ENCODE data around the gene GPX2. TPM values are rescaled to one million over a fixed set of nuclear protein-coding genes. Genes with fewer than 3 reads are reported as not detected.

GPX2 gene
- total and polyA plus RNA-seq, 2 of the 4 experiments (the other 2 are of a cell fraction) = not detected

- Histone ChIP-seq H3K23ac (ENCODE audit: low read depth, low read length) (no peak overlapping the region), H3K4me2 (ENCODE audit: low read depth, low read length) (no peak overlapping the region), H2BK120ac (ENCODE audit: low read depth, low read length) (no peak overlapping the region), H3K9ac (ENCODE audit: low read depth, low read length) (no peak overlapping the region), H4K8ac (ENCODE audit: low read depth in 2 of 2, low read length in 2 of 2) (no peak overlapping the region), H4K5ac (ENCODE audit: low read depth, low read length) (no peak overlapping the region), H3K36me3 (ENCODE audit: control insufficient read depth, insufficient read depth, low read length) (peaks cover 20% of the 10 kb centered on the region), H4K91ac (ENCODE audit: insufficient read depth, low read depth, low read length) (no peak overlapping the region), H3K4me3 (ENCODE audit: insufficient read depth, low read depth, low read length) (no peak overlapping the region), H2AK9ac (replicated peaks; ENCODE audit: low read depth, low read length, poor library complexity) (no peak overlapping the region), H3K27ac (ENCODE audit: insufficient read depth, low read length) (no peak overlapping the region), H3K4ac (ENCODE audit: low read depth, low read length) (no peak overlapping the region), H2BK20ac (ENCODE audit: low read depth, low read length) (no peak overlapping the region), H2BK15ac (ENCODE audit: low read depth, low read length) (no peak overlapping the region), H4K20me1 (ENCODE audit: insufficient read depth, low read length) (no peaks in the 10 kb centered on the region), H3K14ac (replicated peaks; ENCODE audit: low read depth, low read length) (no peak overlapping the region), H3K56ac (ENCODE audit: extremely low read depth, insufficient read depth, low read length) (no peak overlapping the region), H3K18ac (ENCODE audit: low read depth, low read length) (no peak overlapping the region), H3K4me1 (ENCODE audit: control insufficient read depth, insufficient read depth, low read length) (no peaks in the 10 kb centered on the region), H3K27me3 (ENCODE audit: control insufficient read depth, insufficient read depth, low read length) (no peaks in the 10 kb centered on the region), H2AK5ac (ENCODE audit: low read depth, low read length) (no peak overlapping the region), H2AFZ (replicated peaks; ENCODE audit: low read length, poor library complexity) (no peak overlapping the region), H3K9me1 (ENCODE audit: insufficient read depth, low read length) (no peaks in the 10 kb centered on the region; the same call in 1 of the 2 replicates), H3K79me1 (ENCODE audit: low read depth in 1 of 2, low read length in 2 of 2) (no peaks in the 10 kb centered on the region), H3K9me3 (ENCODE audit: control insufficient read depth, insufficient read depth, low read length) (no peaks in the 10 kb centered on the region), H2BK5ac (ENCODE audit: low read depth, low read length, poor library complexity, severe bottlenecking) (no peak overlapping the region)
- intact Hi-C loops (cut with micrococcal nuclease) = no loop called here
- dilution Hi-C loops (cut with HindIII; ENCODE audit: low sequenced_read_pairs, unreplicated experiment) = no loop called here
- in situ Hi-C loops (cut with MboI; ENCODE audit: low sequenced_read_pairs) = no loop called here
- DNase-seq (no peak), ATAC-seq (ENCODE audit: low read depth) (no peak)
- BruUV-seq (replicated peaks) = no TSS peak
- ChIA-PET CTCF (no interaction called here), POLR2A (ENCODE audit: unreplicated experiment) (no interaction called here)
- WGBS, 2 experiments (ENCODE audit: extremely low coverage in 2 of 2, insufficient read length in 1 of 2) = 94% methylated on average over 19 of the region's 28 CpGs; no CpG with 5 or more reads in 1 of the 2 experiments
- TF ChIP-seq CHD1 (IDR thresholded peaks at IDR 0.05; ENCODE audit: low read depth, low read length) = no peak
- TF ChIP-seq, protein P1, sequence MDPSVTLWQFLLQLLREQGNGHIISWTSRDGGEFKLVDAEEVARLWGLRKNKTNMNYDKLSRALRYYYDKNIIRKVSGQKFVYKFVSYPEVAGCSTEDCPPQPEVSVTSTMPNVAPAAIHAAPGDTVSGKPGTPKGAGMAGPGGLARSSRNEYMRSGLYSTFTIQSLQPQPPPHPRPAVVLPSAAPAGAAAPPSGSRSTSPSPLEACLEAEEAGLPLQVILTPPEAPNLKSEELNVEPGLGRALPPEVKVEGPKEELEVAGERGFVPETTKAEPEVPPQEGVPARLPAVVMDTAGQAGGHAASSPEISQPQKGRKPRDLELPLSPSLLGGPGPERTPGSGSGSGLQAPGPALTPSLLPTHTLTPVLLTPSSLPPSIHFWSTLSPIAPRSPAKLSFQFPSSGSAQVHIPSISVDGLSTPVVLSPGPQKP (IDR thresholded peaks at IDR 0.05; ENCODE audit: borderline replicate concordance, low read depth, low read length) = no peak
- TF ChIP-seq MAFK (IDR thresholded peaks at IDR 0.05; ENCODE audit: low read depth, low read length) = no peak
- TF ChIP-seq RFX5 (IDR thresholded peaks at IDR 0.05; ENCODE audit: low read depth, low read length) = no peak
- no peak for TF ChIP-seq RAD21 (IDR thresholded peaks at IDR 0.05; ENCODE audit: low read length)
- TF ChIP-seq CTCF (conservative IDR thresholded peaks at IDR 0.05; ENCODE audit: low read depth, low read length) = no peak
- no peak for TF ChIP-seq POLR2A (IDR thresholded peaks at IDR 0.05; ENCODE audit: low read depth, low read length)
- TF ChIP-seq MXI1 (IDR thresholded peaks at IDR 0.05; ENCODE audit: borderline replicate concordance, low read depth, low read length) = no peak
- no peak for TF ChIP-seq FOS (IDR thresholded peaks at IDR 0.05; ENCODE audit: low read depth, low read length)
- no peak for TF ChIP-seq SMC3 (IDR thresholded peaks at IDR 0.05; ENCODE audit: low read depth, low read length)
- TF ChIP-seq NFE2L2 (IDR thresholded peaks at IDR 0.05; ENCODE audit: low read depth, low read length) = no peak
- no peak for TF ChIP-seq RCOR1 (IDR thresholded peaks at IDR 0.05; ENCODE audit: insufficient replicate concordance, low read length)
- TF ChIP-seq, protein P2, sequence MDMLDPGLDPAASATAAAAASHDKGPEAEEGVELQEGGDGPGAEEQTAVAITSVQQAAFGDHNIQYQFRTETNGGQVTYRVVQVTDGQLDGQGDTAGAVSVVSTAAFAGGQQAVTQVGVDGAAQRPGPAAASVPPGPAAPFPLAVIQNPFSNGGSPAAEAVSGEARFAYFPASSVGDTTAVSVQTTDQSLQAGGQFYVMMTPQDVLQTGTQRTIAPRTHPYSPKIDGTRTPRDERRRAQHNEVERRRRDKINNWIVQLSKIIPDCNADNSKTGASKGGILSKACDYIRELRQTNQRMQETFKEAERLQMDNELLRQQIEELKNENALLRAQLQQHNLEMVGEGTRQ (IDR thresholded peaks at IDR 0.05; ENCODE audit: low read depth, low read length) = no peak
- TF ChIP-seq MAZ (IDR thresholded peaks at IDR 0.05; ENCODE audit: borderline replicate concordance, low read depth, low read length) = no peak
- no peak for TF ChIP-seq CEBPB (IDR thresholded peaks at IDR 0.05; ENCODE audit: low read depth, low read length)
These were observed 5.4 kb upstream of the GPX2 start for GRCh38 chr14:64947710-64948611.
